KOPT-K1 (cell line): Measurements from ENCODE around the gene SLC25A23.

Source experiments
- H3K27ac ChIP-seq: fragments of 200-600 bp; sonication (generic); 2 replicates; pipeline ENCODE4 v1.5.1; 2016; ENCODE audit warnings: antibody characterized with exemption, mild to moderate bottlenecking, low read depth, low read length; ENCODE audit not compliant: poor library complexity, severe bottlenecking
- H3K36me3 ChIP-seq: fragments of 200-600 bp; sonication (generic); 2 replicates; pipeline ENCODE4 v1.5.1; 2017; ENCODE audit warnings: antibody characterized with exemption, mild to moderate bottlenecking, low read length, moderate library complexity; ENCODE audit not compliant: insufficient read depth
- H3K9me3 ChIP-seq: fragments of 200-600 bp; sonication (generic); 2 replicates; pipeline ENCODE4 v1.5.1; 2017; ENCODE audit warnings: antibody characterized with exemption, low read length, mild to moderate bottlenecking; ENCODE audit not compliant: insufficient read depth, poor library complexity, severe bottlenecking

SLC25A23 gene

DNA sequence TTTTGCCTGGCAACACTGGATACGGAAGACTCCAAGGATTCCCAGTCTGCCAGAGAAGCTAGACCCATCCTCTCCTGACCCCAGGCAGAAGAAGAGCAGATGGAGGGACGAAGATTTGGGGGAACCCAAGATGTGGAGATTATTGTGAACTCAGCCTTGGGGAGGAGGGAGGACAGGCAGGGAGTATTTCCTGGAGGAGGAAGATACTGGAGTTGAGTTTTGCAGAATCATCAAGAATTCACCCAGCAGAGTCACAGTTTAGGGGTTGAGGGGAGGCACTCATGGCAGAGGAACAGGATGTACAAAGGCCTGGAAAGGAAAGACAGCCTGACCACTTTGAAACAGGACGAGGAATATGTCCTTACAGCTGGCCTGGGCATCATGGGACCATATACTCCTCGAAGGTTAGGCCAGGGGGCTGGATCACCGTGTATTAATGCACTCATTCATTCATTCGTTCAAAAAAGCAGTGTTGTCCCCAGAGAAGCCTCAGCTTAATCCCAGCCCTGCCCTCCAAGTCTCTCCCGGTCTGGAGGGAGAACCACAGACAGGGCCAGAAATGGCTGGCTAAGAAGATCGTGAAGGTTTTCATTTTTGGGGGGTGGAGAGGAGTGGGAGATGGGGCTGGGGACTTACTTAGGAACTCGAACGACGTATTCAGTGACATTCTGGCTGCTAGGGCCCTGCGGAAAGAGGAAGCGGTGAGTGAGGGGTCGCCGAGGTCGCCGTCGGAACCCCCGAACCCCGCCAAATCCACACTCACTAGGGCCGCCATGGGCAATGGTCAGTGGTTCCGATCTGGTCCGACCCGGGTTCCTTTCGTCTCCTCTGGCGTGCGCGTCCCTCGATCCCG, 67.1 kb downstream of the SLC25A23 start:
- Histone ChIP-seq H3K9me3 (no peaks in the 10 kb centered on the region), H3K27ac (peak overlapping the region; percentile 81), H3K36me3 (peaks cover 39% of the 10 kb centered on the region)
